ENCODE measurements around the gene LINGO1. TPM values are rescaled to one million over a fixed set of nuclear protein-coding genes. Genes with fewer than 3 reads are reported as not detected.

LINGO1 gene
- total and polyA plus RNA-seq, 8 donors: 0.25 to 1.3 (median 0.57) TPM; not detected in 4

DNA sequence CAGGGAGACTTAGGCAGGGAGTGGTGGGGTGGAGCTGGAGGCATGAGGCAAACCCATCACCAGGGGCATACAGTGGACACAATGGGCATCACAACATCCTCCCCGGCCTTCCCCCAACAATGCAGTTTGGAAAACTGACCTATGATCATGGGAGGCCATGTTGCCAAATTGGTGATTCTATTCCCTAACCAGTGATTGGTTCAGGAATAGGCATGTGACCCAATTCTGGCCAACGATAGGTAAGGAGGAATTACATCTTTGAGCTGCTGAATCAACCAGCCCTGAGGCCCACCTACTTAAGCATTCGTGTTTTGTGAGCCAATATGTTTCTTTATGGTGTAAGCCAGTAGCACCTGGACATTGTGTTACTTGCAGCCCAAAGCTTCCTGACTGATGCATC is 40.0 kb downstream of the LINGO1 start:
- Histone ChIP-seq H3K36me3 (no peaks in the 10 kb centered on the region), H3K27me3 (no peaks in the 10 kb centered on the region), H3K9me3 (no peaks in the 10 kb centered on the region), H3K27ac (no peak overlapping the region), H3K4me1 (no peaks in the 10 kb centered on the region), H3K4me3 (no peak overlapping the region)
- TF ChIP-seq POLR2A (IDR thresholded peaks at IDR 0.05): no peak
- no peak for TF ChIP-seq POLR2AphosphoS5 (IDR thresholded peaks at IDR 0.05)
- 61 to 65% (median 64%) methylated on average over 3 of the region's 3 CpGs for WGBS, 5 donors
- intact Hi-C loops (cut with DNase I; ENCODE audit: low total_unique reads): no loop called here
- DNase-seq: no peak

GRCh38 chr15:77591968-77592613 is 40.6 kb downstream of the LINGO1 start:
- Histone ChIP-seq H3K27me3 (no peaks in the 10 kb centered on the region), H3K27ac (no peak overlapping the region), H3K4me3 (no peak overlapping the region), H3K9me3 (no peaks in the 10 kb centered on the region), H3K36me3 (no peaks in the 10 kb centered on the region), H3K4me1 (no peaks in the 10 kb centered on the region)
- no peak for DNase-seq
- intact Hi-C loops (cut with DNase I; ENCODE audit: low total_unique reads): no loop called here
- TF ChIP-seq EP300 (IDR thresholded peaks at IDR 0.05): no peak
- TF ChIP-seq, protein P1, sequence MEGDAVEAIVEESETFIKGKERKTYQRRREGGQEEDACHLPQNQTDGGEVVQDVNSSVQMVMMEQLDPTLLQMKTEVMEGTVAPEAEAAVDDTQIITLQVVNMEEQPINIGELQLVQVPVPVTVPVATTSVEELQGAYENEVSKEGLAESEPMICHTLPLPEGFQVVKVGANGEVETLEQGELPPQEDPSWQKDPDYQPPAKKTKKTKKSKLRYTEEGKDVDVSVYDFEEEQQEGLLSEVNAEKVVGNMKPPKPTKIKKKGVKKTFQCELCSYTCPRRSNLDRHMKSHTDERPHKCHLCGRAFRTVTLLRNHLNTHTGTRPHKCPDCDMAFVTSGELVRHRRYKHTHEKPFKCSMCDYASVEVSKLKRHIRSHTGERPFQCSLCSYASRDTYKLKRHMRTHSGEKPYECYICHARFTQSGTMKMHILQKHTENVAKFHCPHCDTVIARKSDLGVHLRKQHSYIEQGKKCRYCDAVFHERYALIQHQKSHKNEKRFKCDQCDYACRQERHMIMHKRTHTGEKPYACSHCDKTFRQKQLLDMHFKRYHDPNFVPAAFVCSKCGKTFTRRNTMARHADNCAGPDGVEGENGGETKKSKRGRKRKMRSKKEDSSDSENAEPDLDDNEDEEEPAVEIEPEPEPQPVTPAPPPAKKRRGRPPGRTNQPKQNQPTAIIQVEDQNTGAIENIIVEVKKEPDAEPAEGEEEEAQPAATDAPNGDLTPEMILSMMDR (IDR thresholded peaks at IDR 0.05): no peak
- WGBS, 5 donors: 62 to 85% (median 78%) methylated on average over 2 to 13 of the region's 13 CpGs

- TF ChIP-seq, protein P1 (IDR thresholded peaks at IDR 0.05): no peak
- TF ChIP-seq POLR2A (IDR thresholded peaks at IDR 0.05) (no peak), EP300 (IDR thresholded peaks at IDR 0.05) (no peak), POLR2AphosphoS5 (IDR thresholded peaks at IDR 0.05) (no peak)
- H3K9me3 ChIP-seq: no peaks in the 10 kb centered on the region
- H3K4me3 ChIP-seq: no peak overlapping the region
- WGBS, 5 donors: 33 to 62% (median 54%) methylated on average over 2 to 6 of the region's 6 CpGs
- no peaks in the 10 kb centered on the region for H3K4me1 ChIP-seq
- H3K27ac ChIP-seq: no peak overlapping the region
- H3K27me3 ChIP-seq: peaks cover 0 to 3% (median 0%) of the 10 kb centered on the region in 3 donors
- H3K36me3 ChIP-seq: no peaks in the 10 kb centered on the region
- intact Hi-C loops (cut with DNase I; ENCODE audit: low total_unique reads): no loop called here
- DNase-seq: peak in 1 of 2 donors; percentile 84
Measured at GRCh38 chr15:77589839-77590238, 42.9 kb downstream of the LINGO1 start.

- TF ChIP-seq POLR2A (IDR thresholded peaks at IDR 0.05): no peak
- TF ChIP-seq EP300 (IDR thresholded peaks at IDR 0.05): no peak
- no peak for TF ChIP-seq POLR2AphosphoS5 (IDR thresholded peaks at IDR 0.05)
- TF ChIP-seq, protein P1 (IDR thresholded peaks at IDR 0.05): no peak
- no peaks in the 10 kb centered on the region for H3K9me3 ChIP-seq
- no peak for DNase-seq
- H3K27ac ChIP-seq: no peak overlapping the region
- H3K27me3 ChIP-seq: peaks cover 0 to 20% (median 0%) of the 10 kb centered on the region in 3 donors
- intact Hi-C loops (cut with DNase I; ENCODE audit: low total_unique reads): no loop called here
- H3K36me3 ChIP-seq: no peaks in the 10 kb centered on the region
- H3K4me1 ChIP-seq: no peaks in the 10 kb centered on the region
- no peak overlapping the region for H3K4me3 ChIP-seq
- WGBS, 5 donors: 90 to 96% (median 94%) methylated on average over 11 to 12 of the region's 12 CpGs
Measured at GRCh38 chr15:77588126-77588525, 44.6 kb downstream of the LINGO1 start.

- peaks cover 0 to 20% (median 0%) of the 10 kb centered on the region in 3 donors for H3K27me3 ChIP-seq
- no peak overlapping the region for H3K4me3 ChIP-seq
- H3K4me1 ChIP-seq: peaks cover 0 to 14% (median 8%) of the 10 kb centered on the region in 4 donors
- DNase-seq: no peak
- H3K27ac ChIP-seq: no peak overlapping the region
- TF ChIP-seq, protein P1 (IDR thresholded peaks at IDR 0.05): no peak
- no peak for TF ChIP-seq EP300 (IDR thresholded peaks at IDR 0.05)
- no peak for TF ChIP-seq POLR2A (IDR thresholded peaks at IDR 0.05)
- no peak for TF ChIP-seq POLR2AphosphoS5 (IDR thresholded peaks at IDR 0.05)
- no peaks in the 10 kb centered on the region for H3K9me3 ChIP-seq
- H3K36me3 ChIP-seq: no peaks in the 10 kb centered on the region
- WGBS, 5 donors: 85 to 91% (median 85%) methylated on average over 7 to 11 of the region's 11 CpGs
- intact Hi-C loops (cut with DNase I; ENCODE audit: low total_unique reads): no loop called here
Measured at GRCh38 chr15:77584691-77585090, 48.0 kb downstream of the LINGO1 start.
